Measurements from ENCODE around the gene ZNF213.

The ZNF213 gene

DNA sequence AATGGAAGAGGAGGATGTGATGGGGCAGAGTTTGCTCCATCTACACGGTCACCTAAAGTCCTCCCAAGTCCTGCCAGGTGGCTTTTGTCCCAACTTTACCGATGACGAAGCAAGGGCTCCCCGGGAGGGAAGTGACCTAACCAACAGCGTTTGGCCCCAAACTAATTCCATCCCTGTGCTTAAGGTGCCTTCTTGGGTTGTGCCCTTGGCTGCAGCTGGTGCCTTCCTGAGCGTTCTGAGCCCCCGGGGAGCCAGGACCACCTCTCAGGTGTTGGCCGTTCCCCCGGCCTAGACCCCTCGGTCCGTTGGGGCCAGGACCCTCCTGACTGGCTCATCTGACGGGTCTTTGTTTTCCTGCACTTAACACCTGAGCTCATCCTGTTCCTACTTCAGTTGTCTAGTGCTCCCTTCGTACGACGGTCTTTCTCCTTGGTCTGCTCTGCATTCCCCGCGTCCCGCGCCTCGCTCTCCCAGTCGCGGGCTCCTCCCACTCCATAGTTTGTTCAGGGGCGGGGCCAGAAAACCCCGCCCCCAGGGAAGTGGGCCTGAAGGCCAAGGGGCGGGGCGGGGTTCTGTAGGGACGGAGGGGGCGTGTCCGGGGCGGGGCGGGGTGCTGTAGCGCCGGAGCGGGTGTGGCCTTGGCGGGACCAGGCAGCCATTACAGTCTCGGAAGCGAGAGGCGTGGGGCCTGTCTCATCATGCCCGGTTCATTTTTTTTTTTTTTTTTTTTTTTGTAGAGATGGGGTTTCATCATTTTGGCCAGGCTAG lies 34.9 kb upstream of the ZNF213 start:
- H3K79me2 ChIP-seq (ENCODE audit: control insufficient read depth, insufficient read depth, low read length, poor library complexity): no peaks in the 10 kb centered on the region
- H3K9me3 ChIP-seq (ENCODE audit: insufficient read depth, low read depth, low read length): peaks cover 2% of the 10 kb centered on the region
- peak overlapping the region; percentile 34 for H3K18ac ChIP-seq (ENCODE audit: low read length)
- H2BK120ac ChIP-seq (ENCODE audit: insufficient read depth, low read length, poor library complexity): no peak overlapping the region
- no peaks in the 10 kb centered on the region for H3K36me3 ChIP-seq (ENCODE audit: control insufficient read depth in 1 of 2, insufficient read depth in 2 of 2, low read length in 2 of 2)
- H2BK12ac ChIP-seq (ENCODE audit: low read length): no peak overlapping the region
- no peak overlapping the region for H3K4ac ChIP-seq (ENCODE audit: low read depth, low read length)
- peak overlapping the region; percentile 33 for H3K14ac ChIP-seq (ENCODE audit: low read length)
- H3K27ac ChIP-seq (ENCODE audit: low read depth, low read length): no peak overlapping the region
- peak overlapping the region; percentile 39 for H4K12ac ChIP-seq (ENCODE audit: low read depth, low read length)
- peak overlapping the region; percentile 81 for H4K8ac ChIP-seq (ENCODE audit: low read depth, low read length)
- no peaks in the 10 kb centered on the region for H3K27me3 ChIP-seq (ENCODE audit: insufficient read depth, low read length)
- H4K91ac ChIP-seq (ENCODE audit: low read depth, low read length): peak overlapping the region; percentile 45
- no peak overlapping the region for H2AK5ac ChIP-seq (ENCODE audit: low read length)
- no peak overlapping the region for H3K4me3 ChIP-seq (ENCODE audit: low read depth, low read length)
- WGBS (ENCODE audit: extremely low coverage, insufficient coverage, insufficient read length): no CpG with 5 or more reads among the region's 39 CpGs
- peaks cover 8% of the 10 kb centered on the region for H3K79me1 ChIP-seq (ENCODE audit: low read length)
- H3K4me1 ChIP-seq (ENCODE audit: control insufficient read depth in 1 of 2, insufficient read depth in 2 of 2, low read length in 2 of 2): peaks cover 9 to 13% of the 10 kb centered on the region in 2 experiments
- no peak overlapping the region for H3K23ac ChIP-seq (ENCODE audit: low read length)
- H2AFZ ChIP-seq (ENCODE audit: insufficient read depth, low read length, poor library complexity): peak overlapping the region; percentile 82
- H2BK5ac ChIP-seq (ENCODE audit: low read depth, low read length, poor library complexity): no peak overlapping the region
- peak overlapping the region; percentile 53 for H3K4me2 ChIP-seq (ENCODE audit: low read length)
- peak; percentile 92 to 94 for DNase-seq
- H3K9ac ChIP-seq (ENCODE audit: low read length): no peak overlapping the region

DNA sequence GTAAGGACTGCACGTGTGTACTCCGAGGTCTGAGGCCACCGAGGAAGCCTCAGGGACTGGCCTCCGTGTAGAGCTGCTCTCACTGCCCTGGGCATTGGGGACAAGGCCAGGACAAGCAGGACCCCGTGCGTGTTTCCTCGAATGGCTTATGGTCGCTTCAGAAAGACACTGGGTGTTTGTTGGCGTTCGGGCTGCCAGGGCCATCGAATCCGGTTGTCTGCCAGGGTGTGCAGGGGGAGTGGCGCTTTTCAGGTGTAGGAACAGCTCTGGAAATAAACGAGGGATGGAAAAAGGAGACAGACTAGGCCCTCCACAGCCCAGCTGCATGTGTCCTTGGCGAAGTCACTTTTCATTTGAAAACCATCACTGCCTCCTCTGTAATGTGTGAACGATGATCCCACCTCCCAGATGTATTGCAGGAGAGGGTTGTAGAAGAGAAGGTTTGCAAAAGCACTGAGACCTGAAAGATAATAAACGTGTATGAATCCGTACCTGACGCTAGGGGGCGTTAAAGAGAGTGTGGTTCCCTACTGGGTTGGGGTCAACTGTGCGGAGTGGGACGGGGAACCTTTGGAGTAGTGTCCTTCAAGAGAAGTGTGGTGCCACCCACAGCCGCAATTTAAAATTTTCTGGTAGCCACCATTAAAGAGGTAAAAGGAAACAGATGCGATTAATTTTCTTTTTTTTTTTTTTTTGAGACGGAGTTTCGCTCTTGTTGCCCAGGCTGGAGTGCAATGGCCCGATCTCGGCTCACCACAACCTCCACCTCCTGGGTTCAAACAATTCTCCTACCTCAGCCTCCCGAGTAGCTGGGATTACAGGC lies 33.6 kb upstream of the ZNF213 start:
- Histone ChIP-seq H3K4me1 (ENCODE audit: control insufficient read depth in 1 of 2, insufficient read depth in 2 of 2, low read length in 2 of 2) (peaks cover 9 to 15% of the 10 kb centered on the region in 2 experiments), H2BK120ac (ENCODE audit: insufficient read depth, low read length, poor library complexity) (no peak overlapping the region), H3K4ac (ENCODE audit: low read depth, low read length) (no peak overlapping the region), H2AFZ (ENCODE audit: insufficient read depth, low read length, poor library complexity) (peak overlapping the region; percentile 37), H3K9ac (ENCODE audit: low read length) (no peak overlapping the region), H3K4me2 (ENCODE audit: low read length) (no peak overlapping the region), H2AK5ac (ENCODE audit: low read length) (peak overlapping the region; percentile 72), H3K9me3 (ENCODE audit: insufficient read depth, low read depth, low read length) (peaks cover 2% of the 10 kb centered on the region), H3K14ac (ENCODE audit: low read length) (no peak overlapping the region), H2BK5ac (ENCODE audit: low read depth, low read length, poor library complexity) (no peak overlapping the region), H3K27ac (ENCODE audit: low read depth, low read length) (no peak overlapping the region), H3K79me2 (ENCODE audit: control insufficient read depth, insufficient read depth, low read length, poor library complexity) (peaks cover 2% of the 10 kb centered on the region), H3K79me1 (ENCODE audit: low read length) (peaks cover 11% of the 10 kb centered on the region), H4K12ac (ENCODE audit: low read depth, low read length) (no peak overlapping the region), H4K8ac (ENCODE audit: low read depth, low read length) (peak overlapping the region; percentile 63), H3K27me3 (ENCODE audit: insufficient read depth, low read length) (no peaks in the 10 kb centered on the region), H3K36me3 (ENCODE audit: control insufficient read depth in 1 of 2, insufficient read depth in 2 of 2, low read length in 2 of 2) (no peaks in the 10 kb centered on the region), H3K23ac (ENCODE audit: low read length) (no peak overlapping the region), H3K4me3 (ENCODE audit: low read depth, low read length) (no peak overlapping the region), H2BK12ac (ENCODE audit: low read length) (peak overlapping the region; percentile 37), H3K18ac (ENCODE audit: low read length) (peak overlapping the region; percentile 19), H4K91ac (ENCODE audit: low read depth, low read length) (peak overlapping the region; percentile 71)
- WGBS (ENCODE audit: extremely low coverage, insufficient coverage, insufficient read length): no CpG with 5 or more reads among the region's 29 CpGs
- DNase-seq: peak in 1 of 2 donors; percentile 59

DNA sequence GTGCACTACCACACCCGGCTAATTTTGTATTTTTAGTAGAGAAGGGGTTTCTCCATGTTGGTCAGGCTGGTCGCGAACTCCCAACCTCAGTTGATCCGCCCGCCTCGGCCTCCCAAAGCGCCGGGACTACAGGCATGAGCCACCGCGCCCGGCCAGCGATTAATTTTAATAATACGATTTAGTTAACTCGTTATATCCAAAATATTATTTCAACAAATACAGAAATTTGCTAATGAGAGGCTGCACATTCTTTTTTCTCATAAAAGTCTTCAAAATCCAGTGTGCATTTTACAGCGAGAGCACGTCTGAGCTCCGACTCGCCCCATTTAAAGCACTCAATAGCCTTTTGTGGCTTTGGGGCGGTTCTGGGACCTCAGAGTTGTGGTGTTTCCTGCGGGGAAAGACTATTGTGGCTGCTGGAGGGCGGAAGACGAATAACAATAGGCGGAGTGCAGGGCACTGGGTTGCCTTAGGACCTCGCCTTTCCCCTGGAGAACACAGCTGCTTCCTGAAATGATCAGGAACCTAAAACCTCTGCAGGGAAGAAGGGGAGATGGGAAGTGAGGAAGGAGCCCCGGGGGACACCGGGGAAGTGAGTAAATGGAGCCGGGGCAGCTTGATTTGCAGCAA lies 32.9 kb upstream of the ZNF213 start:
- peaks cover 12% of the 10 kb centered on the region for H3K79me1 ChIP-seq (ENCODE audit: low read length)
- no CpG with 5 or more reads among the region's 27 CpGs for WGBS (ENCODE audit: extremely low coverage, insufficient coverage, insufficient read length)
- peak in 1 of 2 donors; percentile 4 for DNase-seq

DNA sequence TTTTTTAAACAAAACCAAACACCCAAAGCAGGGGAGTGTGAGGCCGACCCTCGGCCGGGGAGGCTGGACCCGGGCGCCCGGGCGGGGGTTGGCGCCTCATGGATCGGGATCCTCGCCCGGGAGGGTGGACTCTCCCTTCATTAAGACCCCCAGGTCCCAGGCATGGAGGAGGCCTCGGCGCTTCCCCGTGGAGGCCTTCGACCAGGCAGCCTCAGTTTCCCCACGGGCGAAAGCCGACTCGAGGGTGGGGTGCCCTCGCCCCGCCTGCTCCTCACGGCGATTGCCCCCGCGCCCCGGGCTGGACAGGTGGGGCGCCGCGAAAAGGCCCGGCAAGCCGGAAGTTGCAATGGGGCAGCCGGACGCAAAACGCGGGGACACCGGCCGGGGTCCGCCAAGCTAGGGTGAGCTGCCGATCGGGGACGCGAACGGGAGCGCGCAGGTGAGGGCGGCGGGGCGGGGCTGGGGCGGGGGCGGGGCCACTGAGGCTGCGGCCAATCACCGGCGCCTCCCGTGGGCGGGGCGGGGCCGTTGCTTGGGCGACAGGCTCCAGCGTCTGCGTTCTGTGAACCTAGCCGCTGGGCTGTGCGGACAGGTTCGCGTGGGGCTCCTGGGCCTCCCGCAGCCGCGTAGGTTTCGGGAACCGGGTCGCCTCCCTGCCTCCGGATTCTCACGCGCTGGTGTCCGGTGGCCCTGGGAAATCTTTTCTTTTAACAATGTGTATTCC lies 28.5 kb upstream of the ZNF213 start:
- Histone ChIP-seq H3K14ac (ENCODE audit: low read length) (peak overlapping the region; percentile 99), H2BK12ac (ENCODE audit: low read length) (no peak overlapping the region), H4K91ac (ENCODE audit: low read depth, low read length) (peak overlapping the region; percentile 98), H3K9me3 (ENCODE audit: insufficient read depth, low read depth, low read length) (no peaks in the 10 kb centered on the region), H2BK120ac (ENCODE audit: insufficient read depth, low read length, poor library complexity) (peak overlapping the region; percentile 78), H2AK5ac (ENCODE audit: low read length) (peak overlapping the region; percentile 44), H3K18ac (ENCODE audit: low read length) (peak overlapping the region; percentile 93), H3K4me3 (ENCODE audit: low read depth, low read length) (peak overlapping the region; percentile 79), H3K4ac (ENCODE audit: low read depth, low read length) (peak overlapping the region; percentile 84), H3K27me3 (ENCODE audit: insufficient read depth, low read length) (no peaks in the 10 kb centered on the region), H3K23ac (ENCODE audit: low read length) (no peak overlapping the region), H3K79me1 (ENCODE audit: low read length) (peaks cover 3% of the 10 kb centered on the region), H3K4me1 (ENCODE audit: control insufficient read depth in 1 of 2, insufficient read depth in 2 of 2, low read length in 2 of 2) (peaks cover 0 to 2% of the 10 kb centered on the region in 2 experiments), H2BK5ac (ENCODE audit: low read depth, low read length, poor library complexity) (peak overlapping the region; percentile 67), H3K79me2 (ENCODE audit: control insufficient read depth, insufficient read depth, low read length, poor library complexity) (peaks cover 3% of the 10 kb centered on the region), H4K12ac (ENCODE audit: low read depth, low read length) (peak overlapping the region; percentile 100), H3K9ac (ENCODE audit: low read length) (peak overlapping the region; percentile 82), H3K27ac (ENCODE audit: low read depth, low read length) (no peak overlapping the region), H3K36me3 (ENCODE audit: control insufficient read depth in 1 of 2, insufficient read depth in 2 of 2, low read length in 2 of 2) (no peaks in the 10 kb centered on the region), H4K8ac (ENCODE audit: low read depth, low read length) (peak overlapping the region; percentile 99), H2AFZ (ENCODE audit: insufficient read depth, low read length, poor library complexity) (peak overlapping the region; percentile 99), H3K4me2 (ENCODE audit: low read length) (peak overlapping the region; percentile 67)
- DNase-seq: peak; percentile 87 to 93
- no CpG with 5 or more reads among the region's 74 CpGs for WGBS (ENCODE audit: extremely low coverage, insufficient coverage, insufficient read length)

More for the DNA sequence above, 32.9 kb upstream of the ZNF213 start:
- Histone ChIP-seq H2BK12ac (ENCODE audit: low read length) (no peak overlapping the region), H4K12ac (ENCODE audit: low read depth, low read length) (no peak overlapping the region), H2BK5ac (ENCODE audit: low read depth, low read length, poor library complexity) (no peak overlapping the region), H2AFZ (ENCODE audit: insufficient read depth, low read length, poor library complexity) (peak overlapping the region; percentile 35), H3K23ac (ENCODE audit: low read length) (no peak overlapping the region), H3K4me1 (ENCODE audit: control insufficient read depth in 1 of 2, insufficient read depth in 2 of 2, low read length in 2 of 2) (peaks cover 9 to 15% of the 10 kb centered on the region in 2 experiments), H3K18ac (ENCODE audit: low read length) (no peak overlapping the region), H4K8ac (ENCODE audit: low read depth, low read length) (peak overlapping the region; percentile 74), H3K14ac (ENCODE audit: low read length) (no peak overlapping the region), H2BK120ac (ENCODE audit: insufficient read depth, low read length, poor library complexity) (no peak overlapping the region), H3K27ac (ENCODE audit: low read depth, low read length) (no peak overlapping the region), H3K27me3 (ENCODE audit: insufficient read depth, low read length) (no peaks in the 10 kb centered on the region), H3K4me3 (ENCODE audit: low read depth, low read length) (no peak overlapping the region), H3K79me2 (ENCODE audit: control insufficient read depth, insufficient read depth, low read length, poor library complexity) (peaks cover 3% of the 10 kb centered on the region), H3K36me3 (ENCODE audit: control insufficient read depth in 1 of 2, insufficient read depth in 2 of 2, low read length in 2 of 2) (no peaks in the 10 kb centered on the region), H3K9ac (ENCODE audit: low read length) (no peak overlapping the region), H3K9me3 (ENCODE audit: insufficient read depth, low read depth, low read length) (peaks cover 2% of the 10 kb centered on the region), H4K91ac (ENCODE audit: low read depth, low read length) (no peak overlapping the region), H3K4me2 (ENCODE audit: low read length) (no peak overlapping the region), H2AK5ac (ENCODE audit: low read length) (no peak overlapping the region), H3K4ac (ENCODE audit: low read depth, low read length) (no peak overlapping the region)

All from trophoblast cell (in vitro differentiated cells and primary cell).